Hepatocyte (in vitro differentiated cells): ENCODE data around the gene ERMARD. TPM values are rescaled to one million over a fixed set of nuclear protein-coding genes. Genes with fewer than 3 reads are reported as not detected.

Experiments used
- DNase-seq: peaks from one replicate; pipeline ENCODE4 v3.0.0-alpha.2; 2016; ENCODE audit warnings: low spot score
- H2AFZ ChIP-seq: fragments of 200-600 bp; sonication (generic); 2 replicates; pipeline ENCODE4 v1.6.0; 2016; ENCODE audit warnings: antibody characterized with exemption, mild to moderate bottlenecking
- H3K27ac ChIP-seq: fragments of 200-600 bp; sonication (generic); 2 replicates; pipeline ENCODE4 v1.5.1; 2016; ENCODE audit warnings: mild to moderate bottlenecking
- H3K27me3 ChIP-seq: fragments of 200-600 bp; sonication (generic); 2 replicates; pipeline ENCODE4 v1.6.1; 2016
- H3K36me3 ChIP-seq: fragments of 200-600 bp; sonication (generic); replicated peaks from 2 replicates; pipeline ENCODE4 v1.5.1; 2016; ENCODE audit warnings: low read depth; ENCODE audit not compliant: insufficient read depth
- H3K4me1 ChIP-seq: fragments of 200-600 bp; sonication (generic); 2 replicates; pipeline ENCODE4 v1.5.1; 2016; ENCODE audit warnings: mild to moderate bottlenecking, moderate library complexity; ENCODE audit not compliant: insufficient read depth
- H3K4me2 ChIP-seq: fragments of 200-600 bp; sonication (generic); 2 replicates; pipeline ENCODE4 v1.6.0; 2016
- H3K4me3 ChIP-seq: fragments of 200-600 bp; sonication (generic); 2 replicates; pipeline ENCODE4 v1.5.1; 2016; ENCODE audit warnings: mild to moderate bottlenecking
- H3K79me2 ChIP-seq: fragments of 200-600 bp; sonication (generic); 2 replicates; pipeline ENCODE4 v1.6.0; 2017; ENCODE audit warnings: mild to moderate bottlenecking
- H3K9me2 ChIP-seq: fragments of 200-600 bp; sonication (generic); replicated peaks from 2 replicates; pipeline ENCODE4 v1.6.0; 2017; ENCODE audit warnings: mild to moderate bottlenecking; ENCODE audit not compliant: insufficient read depth
- H3K9me3 ChIP-seq: fragments of 200-600 bp; sonication (generic); 2 replicates; pipeline ENCODE4 v1.5.1; 2016; ENCODE audit warnings: low read depth, mild to moderate bottlenecking
- H4K20me1 ChIP-seq: fragments of 200-600 bp; sonication (generic); 2 replicates; pipeline ENCODE4 v1.6.0; 2016; ENCODE audit warnings: mild to moderate bottlenecking; ENCODE audit not compliant: insufficient read depth, poor library complexity, severe bottlenecking
- EZH2 ChIP-seq: fragments of 200-600 bp; sonication (generic); IDR thresholded peaks from 2 replicates; pipeline ENCODE4 v1.6.1; 2016; ENCODE audit warnings: antibody characterized with exemption, mild to moderate bottlenecking, borderline replicate concordance
- EZH2phosphoT487 ChIP-seq: fragments of 200-600 bp; sonication (generic); IDR thresholded peaks from one replicate; pipeline ENCODE4 v1.6.1; 2018; ENCODE audit warnings: antibody characterized with exemption, mild to moderate bottlenecking, low read depth, moderate library complexity; ENCODE audit not compliant: unreplicated experiment, severe bottlenecking
- WGBS: methylation state at CpG from one replicate; pipeline ENCODE4 v1.1.6; 2016; ENCODE audit warnings: low lambda C conversion rate; ENCODE audit errors: missing lambda C conversion rate; 5-methylcytosine and 5-hydroxymethylcytosine counted together
- polyA plus RNA-seq: library from polyadenylated mRNA; unstranded; fragments of >200 nt; fragmentation: Nextera tagmentation; extraction: Ambion mirVana; gene quantifications from 2 replicates; pipeline ENCODE4 v1.2.1, GENCODE V29; 2016
- total RNA-seq: library from RNA; depleted of rRNA; stranded (reverse); fragments of >200 nt; gene quantifications from 2 replicates; pipeline ENCODE4 v1.2.3, GENCODE V29; 2014
- TF ChIP-seq, protein P1 (sequence below): fragments of 200-600 bp; sonication (generic); IDR thresholded peaks from 2 replicates; pipeline ENCODE4 v1.5.1; 2016; ENCODE audit warnings: antibody characterized with exemption, mild to moderate bottlenecking; ENCODE audit not compliant: poor library complexity

ERMARD gene
- total and polyA plus RNA-seq, 2 experiments from 2014 or later = 22.7 to 27.4 TPM

DNA sequence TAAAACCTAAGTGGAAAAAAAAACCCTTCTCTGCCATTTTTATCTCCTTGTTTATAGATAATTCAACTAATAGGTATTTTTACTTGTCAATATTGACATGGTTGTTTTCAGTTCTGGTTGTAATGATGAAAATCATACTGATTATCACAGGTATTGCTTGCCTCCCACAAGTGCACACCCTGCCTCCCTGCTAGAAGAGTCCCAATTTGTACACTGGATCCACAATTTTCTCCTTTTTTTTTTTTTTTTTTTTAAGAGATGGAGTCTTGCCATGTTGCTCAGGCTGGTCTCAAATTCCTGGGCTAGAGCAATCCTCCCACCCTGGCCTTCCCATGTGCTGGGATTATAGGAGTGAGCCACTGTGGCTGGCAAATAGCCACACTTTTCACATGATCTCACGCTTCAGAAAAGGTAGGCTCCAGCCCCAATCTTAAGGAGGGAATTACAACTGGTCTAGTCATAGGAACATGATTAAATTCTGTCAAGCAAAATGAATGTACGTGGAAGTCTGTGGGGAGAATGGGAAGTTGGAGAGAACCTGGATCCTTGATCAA is 12.4 kb upstream of the ERMARD start:
- WGBS = 95% methylated on average over 2 of the region's 2 CpGs
- no peaks in the 10 kb centered on the region for H3K79me2 ChIP-seq
- H2AFZ ChIP-seq = no peak overlapping the region
- DNase-seq = no peak
- no peaks in the 10 kb centered on the region for H3K27me3 ChIP-seq
- H4K20me1 ChIP-seq = no peaks in the 10 kb centered on the region
- no peaks in the 10 kb centered on the region for H3K36me3 ChIP-seq
- no peak overlapping the region for H3K27ac ChIP-seq
- no peak overlapping the region for H3K4me3 ChIP-seq
- H3K9me2 ChIP-seq = no peaks in the 10 kb centered on the region
- no peaks in the 10 kb centered on the region for H3K9me3 ChIP-seq
- H3K4me2 ChIP-seq = no peak overlapping the region
- TF ChIP-seq EZH2phosphoT487 (no peak), EZH2 (no peak)
- TF ChIP-seq, protein P1, sequence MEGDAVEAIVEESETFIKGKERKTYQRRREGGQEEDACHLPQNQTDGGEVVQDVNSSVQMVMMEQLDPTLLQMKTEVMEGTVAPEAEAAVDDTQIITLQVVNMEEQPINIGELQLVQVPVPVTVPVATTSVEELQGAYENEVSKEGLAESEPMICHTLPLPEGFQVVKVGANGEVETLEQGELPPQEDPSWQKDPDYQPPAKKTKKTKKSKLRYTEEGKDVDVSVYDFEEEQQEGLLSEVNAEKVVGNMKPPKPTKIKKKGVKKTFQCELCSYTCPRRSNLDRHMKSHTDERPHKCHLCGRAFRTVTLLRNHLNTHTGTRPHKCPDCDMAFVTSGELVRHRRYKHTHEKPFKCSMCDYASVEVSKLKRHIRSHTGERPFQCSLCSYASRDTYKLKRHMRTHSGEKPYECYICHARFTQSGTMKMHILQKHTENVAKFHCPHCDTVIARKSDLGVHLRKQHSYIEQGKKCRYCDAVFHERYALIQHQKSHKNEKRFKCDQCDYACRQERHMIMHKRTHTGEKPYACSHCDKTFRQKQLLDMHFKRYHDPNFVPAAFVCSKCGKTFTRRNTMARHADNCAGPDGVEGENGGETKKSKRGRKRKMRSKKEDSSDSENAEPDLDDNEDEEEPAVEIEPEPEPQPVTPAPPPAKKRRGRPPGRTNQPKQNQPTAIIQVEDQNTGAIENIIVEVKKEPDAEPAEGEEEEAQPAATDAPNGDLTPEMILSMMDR = no peak
- no peaks in the 10 kb centered on the region for H3K4me1 ChIP-seq

DNA sequence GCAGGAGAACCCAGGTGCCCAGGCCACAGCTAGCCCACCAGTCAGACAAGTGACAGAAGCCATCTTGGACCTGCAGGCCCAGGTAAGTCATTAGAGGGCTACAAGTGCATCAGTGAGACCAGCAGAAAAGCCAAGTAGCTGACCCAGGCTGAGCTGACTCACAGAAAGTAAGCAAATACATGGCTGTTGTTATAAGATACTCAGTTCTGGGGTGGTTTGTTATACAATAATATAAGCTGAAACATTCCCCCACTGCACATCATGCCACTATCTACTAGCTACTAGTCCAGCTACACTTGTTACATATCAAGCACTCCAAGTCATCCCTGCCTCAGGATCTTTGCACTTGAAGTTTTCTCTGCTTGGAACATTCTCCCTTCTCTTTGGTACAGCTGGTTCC is 10.1 kb upstream of the ERMARD start:
- Histone ChIP-seq H3K9me3 (no peaks in the 10 kb centered on the region), H3K79me2 (no peaks in the 10 kb centered on the region), H3K36me3 (no peaks in the 10 kb centered on the region), H3K4me3 (no peak overlapping the region), H3K27ac (no peak overlapping the region), H2AFZ (no peak overlapping the region), H3K4me1 (no peaks in the 10 kb centered on the region), H3K27me3 (no peaks in the 10 kb centered on the region), H3K4me2 (no peak overlapping the region), H4K20me1 (no peaks in the 10 kb centered on the region), H3K9me2 (no peaks in the 10 kb centered on the region)
- TF ChIP-seq EZH2phosphoT487 = no peak
- no peak for DNase-seq

DNA sequence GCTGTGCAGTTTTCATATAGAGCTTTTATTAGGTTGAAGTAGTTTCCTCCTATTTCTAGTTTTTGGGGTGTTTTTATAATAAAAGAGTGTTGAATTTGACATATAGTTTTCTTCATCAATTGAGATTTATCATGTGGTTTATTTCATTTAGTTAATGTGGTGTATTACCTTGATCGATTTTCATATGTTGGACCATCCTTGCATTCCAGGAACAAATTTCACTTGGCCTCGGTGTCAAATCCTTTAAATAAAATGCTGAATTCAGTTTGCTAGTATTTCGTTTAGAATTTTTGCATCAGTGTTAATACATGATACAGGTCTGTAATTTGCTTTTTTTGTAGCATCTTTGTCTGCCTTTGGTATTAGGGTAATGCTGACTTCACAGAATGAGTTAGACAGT is 6.0 kb upstream of the ERMARD start:
- Histone ChIP-seq H3K9me3 (no peaks in the 10 kb centered on the region), H3K9me2 (no peaks in the 10 kb centered on the region), H3K79me2 (peaks cover 10% of the 10 kb centered on the region), H3K36me3 (no peaks in the 10 kb centered on the region), H3K27me3 (no peaks in the 10 kb centered on the region), H3K4me2 (no peak overlapping the region), H2AFZ (no peak overlapping the region), H3K27ac (no peak overlapping the region), H3K4me1 (peaks cover 5% of the 10 kb centered on the region), H3K4me3 (no peak overlapping the region), H4K20me1 (no peaks in the 10 kb centered on the region)
- TF ChIP-seq EZH2phosphoT487 (no peak), EZH2 (no peak)
- TF ChIP-seq, protein P1 = no peak
- WGBS = 89% methylated on average over 3 of the region's 3 CpGs
- DNase-seq = no peak

DNA sequence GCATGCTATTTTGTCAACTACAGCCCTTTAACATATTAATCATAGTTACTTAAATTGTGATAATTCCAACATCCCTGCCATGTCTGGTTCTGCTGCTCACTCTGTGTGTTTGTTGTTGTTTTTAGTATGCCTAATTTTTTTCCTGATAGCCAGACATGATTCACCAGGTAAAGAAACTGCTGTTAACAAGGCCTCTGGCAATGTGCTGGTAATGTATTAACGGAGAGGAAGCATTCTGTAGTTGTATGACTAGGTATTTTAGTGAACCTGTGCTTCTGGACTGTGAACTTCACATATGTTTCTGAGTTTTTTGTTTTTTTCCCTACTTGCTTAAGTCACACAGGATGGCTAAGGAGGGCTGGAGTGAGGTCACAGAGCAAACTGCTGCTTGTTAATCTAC is 4.9 kb upstream of the ERMARD start:
- Histone ChIP-seq H3K9me3 (no peaks in the 10 kb centered on the region), H3K27ac (no peak overlapping the region)
- 95% methylated on average over 1 of the region's 1 CpG for WGBS

More for the DNA sequence above, 4.9 kb upstream of the ERMARD start:
- Histone ChIP-seq H3K4me2 (no peak overlapping the region), H4K20me1 (no peaks in the 10 kb centered on the region), H3K4me3 (no peak overlapping the region), H3K36me3 (no peaks in the 10 kb centered on the region), H3K4me1 (peaks cover 7% of the 10 kb centered on the region), H2AFZ (no peak overlapping the region), H3K27me3 (no peaks in the 10 kb centered on the region), H3K9me2 (no peaks in the 10 kb centered on the region), H3K79me2 (peaks cover 17% of the 10 kb centered on the region)
- no peak for TF ChIP-seq EZH2phosphoT487
- TF ChIP-seq, protein P1 = no peak
- no peak for DNase-seq
